CD4-positive, alpha-beta T cell (primary cell): Measurements from ENCODE around the gene URB1. TPM values are rescaled to one million over a fixed set of nuclear protein-coding genes. Genes with fewer than 3 reads are reported as not detected.

Experiments used
- ATAC-seq: fragments of 200-7000 bp; cut with Tn5 transposase; one replicate; pipeline ENCODE4 v1.10.0; 2022; ENCODE audit warnings: mild to moderate bottlenecking; ENCODE audit not compliant: poor library complexity
- CTCF ChIA-PET: fragments of 350-600 bp; sonication (Branson Sonifier 250); formaldehyde crosslinking; loops from one replicate; lab custom pipeline; 2021; ENCODE audit warnings: antibody characterized with exemption, inconsistent platforms; lab: Charles Lee
- POLR2A ChIA-PET: fragments of 350-600 bp; sonication (Branson Sonifier 250); formaldehyde crosslinking; loops from one replicate; lab custom pipeline; 2021; ENCODE audit warnings: antibody characterized with exemption, inconsistent platforms; lab: Charles Lee
- DNase-seq, 14 experiments: peaks; one replicate each; pipeline ENCODE4 v3.0.0-alpha.2; 2013 to 2020; ENCODE audit warnings: mixed read lengths in 2 of 14
- H3K27ac ChIP-seq, 2 donors: one replicate each; pipeline versions ENCODE4 v1.5.1 to v1.7.0; 2013; ENCODE audit warnings: low read length in 2 of 2, low read depth in 1 of 2, mild to moderate bottlenecking in 1 of 2
- H3K27me3 ChIP-seq, 2 experiments: 1 replicate in 1 of 2; 2 replicates in 1 of 2; pipeline versions ENCODE4 v1.6.1 to v1.7.0; 2013; ENCODE audit warnings: low read length in 2 of 2, control low read depth in 1 of 2, mild to moderate bottlenecking in 1 of 2, moderate library complexity in 1 of 2; ENCODE audit not compliant: insufficient read depth in 2 of 2, control insufficient read depth in 1 of 2
- H3K36me3 ChIP-seq: one replicate; pipeline ENCODE4 v1.6.1; 2013; ENCODE audit warnings: low read length, control low read depth; ENCODE audit not compliant: insufficient read depth
- H3K4me1 ChIP-seq: one replicate; pipeline ENCODE4 v1.6.1; 2013; ENCODE audit warnings: low read length, control low read depth; ENCODE audit not compliant: insufficient read depth
- H3K4me3 ChIP-seq: one replicate; pipeline ENCODE4 v1.5.1; 2013; ENCODE audit warnings: mild to moderate bottlenecking, low read length, moderate library complexity
- H3K9me3 ChIP-seq, 2 experiments: 1 replicate in 1 of 2; 2 replicates in 1 of 2; pipeline versions ENCODE4 v1.6.1 to v1.7.0; 2013; ENCODE audit warnings: low read length in 2 of 2, mild to moderate bottlenecking in 2 of 2, control low read depth in 1 of 2, moderate library complexity in 1 of 2; ENCODE audit not compliant: control insufficient read depth in 1 of 2, insufficient read depth in 1 of 2
- H3K27ac Mint-ChIP-seq: one replicate; pipeline ENCODE4 v1.8.0; 2020; ENCODE audit warnings: mixed read lengths
- H3K27me3 Mint-ChIP-seq: one replicate; pipeline ENCODE4 v1.8.0; 2021; ENCODE audit warnings: mixed read lengths
- H3K36me3 Mint-ChIP-seq: one replicate; pipeline ENCODE4 v1.8.0; 2021; ENCODE audit warnings: low read depth, mixed read lengths
- H3K4me1 Mint-ChIP-seq: one replicate; pipeline ENCODE4 v1.8.0; 2021; ENCODE audit warnings: low read depth, mixed read lengths
- H3K4me3 Mint-ChIP-seq: one replicate; pipeline ENCODE4 v1.8.0; 2020; ENCODE audit warnings: mild to moderate bottlenecking, mixed read lengths
- H3K9me3 Mint-ChIP-seq: one replicate; pipeline ENCODE4 v1.8.0; 2020; ENCODE audit warnings: mixed read lengths
- intact Hi-C, 2 experiments: fragments of 100-400 bp; cut with DNase I in 1 of 2; cut with micrococcal nuclease in 1 of 2; formaldehyde crosslinking; loops; one replicate each; pipeline versions ENCODE4 v1.15.1 to v1.9.0; 2023 to 2025; cut with DNase I, micrococcal nuclease
- total RNA-seq, 174 experiments: library from RNA in 2 of 174; stranded (reverse) in 2 of 174; gene quantifications; one replicate each; pipeline ENCODE4 v1.2.3 and lab custom pipeline; 2021 to 2026
- TF ChIP-seq, protein P1 (sequence below): fragments of 200-600 bp; IDR thresholded peaks from one replicate; pipeline ENCODE4 v1.8.0; 2022; ENCODE audit warnings: antibody characterized with exemption, mild to moderate bottlenecking

The URB1 gene
- total RNA-seq, 2 experiments from 2014 or later, result 5.4 to 5.7 TPM

DNA sequence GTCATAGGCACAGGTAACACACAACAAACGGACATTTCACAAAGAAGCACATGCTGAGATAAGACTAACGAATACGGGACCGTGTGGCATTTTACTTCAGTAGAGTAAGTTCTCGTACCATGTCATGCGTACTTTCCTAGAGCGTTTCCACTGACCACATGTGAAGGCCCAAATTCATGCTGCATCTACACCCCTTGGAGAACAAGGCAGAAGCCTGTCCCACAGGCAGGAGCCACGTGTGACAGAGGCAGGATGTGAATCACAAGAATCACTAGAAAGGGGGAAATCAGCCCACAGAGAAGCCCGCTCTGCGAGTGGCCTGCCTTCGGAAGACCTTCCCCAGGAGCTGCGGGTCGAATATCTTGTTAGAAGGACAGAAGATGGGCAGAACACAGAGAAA is 41.8 kb downstream of the URB1 start:
- Histone ChIP-seq H3K36me3 (peaks cover 98% of the 10 kb centered on the region), H3K4me3 (no peak overlapping the region), H3K9me3 (peaks cover 0 to 14% of the 10 kb centered on the region in 2 experiments), H3K4me1 (no peaks in the 10 kb centered on the region), H3K27ac (no peak overlapping the region), H3K27me3 (no peaks in the 10 kb centered on the region)
- CTCF ChIA-PET, result no interaction called here
- TF ChIP-seq, protein P1, sequence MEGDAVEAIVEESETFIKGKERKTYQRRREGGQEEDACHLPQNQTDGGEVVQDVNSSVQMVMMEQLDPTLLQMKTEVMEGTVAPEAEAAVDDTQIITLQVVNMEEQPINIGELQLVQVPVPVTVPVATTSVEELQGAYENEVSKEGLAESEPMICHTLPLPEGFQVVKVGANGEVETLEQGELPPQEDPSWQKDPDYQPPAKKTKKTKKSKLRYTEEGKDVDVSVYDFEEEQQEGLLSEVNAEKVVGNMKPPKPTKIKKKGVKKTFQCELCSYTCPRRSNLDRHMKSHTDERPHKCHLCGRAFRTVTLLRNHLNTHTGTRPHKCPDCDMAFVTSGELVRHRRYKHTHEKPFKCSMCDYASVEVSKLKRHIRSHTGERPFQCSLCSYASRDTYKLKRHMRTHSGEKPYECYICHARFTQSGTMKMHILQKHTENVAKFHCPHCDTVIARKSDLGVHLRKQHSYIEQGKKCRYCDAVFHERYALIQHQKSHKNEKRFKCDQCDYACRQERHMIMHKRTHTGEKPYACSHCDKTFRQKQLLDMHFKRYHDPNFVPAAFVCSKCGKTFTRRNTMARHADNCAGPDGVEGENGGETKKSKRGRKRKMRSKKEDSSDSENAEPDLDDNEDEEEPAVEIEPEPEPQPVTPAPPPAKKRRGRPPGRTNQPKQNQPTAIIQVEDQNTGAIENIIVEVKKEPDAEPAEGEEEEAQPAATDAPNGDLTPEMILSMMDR, result no peak
- DNase-seq, result no peak
- H3K4me3 Mint-ChIP-seq, result no peak overlapping the region
- H3K36me3 Mint-ChIP-seq, result peaks cover 97% of the 10 kb centered on the region
- no peaks in the 10 kb centered on the region for H3K9me3 Mint-ChIP-seq
- no peaks in the 10 kb centered on the region for H3K4me1 Mint-ChIP-seq
- no peak overlapping the region for H3K27ac Mint-ChIP-seq
- ATAC-seq, result no peak
- intact Hi-C loops, result no loop called here
- no peaks in the 10 kb centered on the region for H3K27me3 Mint-ChIP-seq
- POLR2A ChIA-PET, result no interaction called here

DNA sequence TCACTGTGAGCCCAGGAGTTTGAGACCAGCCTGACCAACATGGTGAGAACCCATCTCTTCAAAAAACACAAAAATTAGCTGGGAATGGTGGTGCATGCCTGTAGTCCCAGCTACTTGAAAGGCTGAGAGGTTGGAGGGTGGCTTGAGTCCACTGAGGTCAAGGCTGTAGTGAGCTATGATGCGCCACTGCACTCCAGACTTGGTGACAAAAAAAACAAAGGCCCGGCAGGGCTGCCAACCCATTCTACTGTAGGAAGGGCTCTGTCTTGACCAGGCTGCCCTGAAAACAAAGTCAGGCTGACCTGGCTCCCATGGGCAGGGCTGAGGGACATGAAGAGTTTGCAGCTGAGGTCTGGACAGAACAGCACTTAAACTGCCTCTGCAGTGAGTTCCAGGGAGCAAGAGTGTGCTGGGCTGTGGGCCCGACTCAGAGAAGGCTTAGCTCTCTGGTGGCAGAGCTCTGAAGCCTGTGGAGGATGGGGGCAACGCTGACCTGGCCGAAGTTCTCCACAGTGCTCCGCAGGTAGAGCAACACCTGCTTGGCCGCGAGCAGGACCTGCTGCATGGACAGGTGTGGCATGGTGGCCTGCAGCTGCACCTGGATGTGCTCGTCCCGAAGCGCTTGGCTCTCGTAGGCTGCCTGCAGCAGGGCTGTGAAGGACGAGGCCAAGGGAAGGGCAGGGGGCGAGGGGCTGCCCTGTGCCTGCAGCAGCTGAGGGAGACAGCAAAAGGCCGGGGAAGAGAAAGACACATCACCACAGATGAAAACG is 42.4 kb downstream of the URB1 start:
- no peak overlapping the region for H3K27ac Mint-ChIP-seq
- no peaks in the 10 kb centered on the region for H3K9me3 Mint-ChIP-seq
- peaks cover 98% of the 10 kb centered on the region for H3K36me3 ChIP-seq
- no peaks in the 10 kb centered on the region for H3K27me3 ChIP-seq
- DNase-seq, result no peak
- intact Hi-C loops, result no loop called here
- ATAC-seq, result no peak
- H3K4me1 Mint-ChIP-seq, result no peaks in the 10 kb centered on the region
- H3K27ac ChIP-seq, result no peak overlapping the region
- TF ChIP-seq, protein P1, result no peak
- H3K4me3 Mint-ChIP-seq, result no peak overlapping the region
- H3K27me3 Mint-ChIP-seq, result no peaks in the 10 kb centered on the region
- POLR2A ChIA-PET, result no interaction called here
- H3K4me1 ChIP-seq, result no peaks in the 10 kb centered on the region
- CTCF ChIA-PET, result no interaction called here
- H3K4me3 ChIP-seq, result no peak overlapping the region
- H3K9me3 ChIP-seq, result peaks cover 1 to 16% of the 10 kb centered on the region in 2 experiments
- peaks cover 97% of the 10 kb centered on the region for H3K36me3 Mint-ChIP-seq

DNA sequence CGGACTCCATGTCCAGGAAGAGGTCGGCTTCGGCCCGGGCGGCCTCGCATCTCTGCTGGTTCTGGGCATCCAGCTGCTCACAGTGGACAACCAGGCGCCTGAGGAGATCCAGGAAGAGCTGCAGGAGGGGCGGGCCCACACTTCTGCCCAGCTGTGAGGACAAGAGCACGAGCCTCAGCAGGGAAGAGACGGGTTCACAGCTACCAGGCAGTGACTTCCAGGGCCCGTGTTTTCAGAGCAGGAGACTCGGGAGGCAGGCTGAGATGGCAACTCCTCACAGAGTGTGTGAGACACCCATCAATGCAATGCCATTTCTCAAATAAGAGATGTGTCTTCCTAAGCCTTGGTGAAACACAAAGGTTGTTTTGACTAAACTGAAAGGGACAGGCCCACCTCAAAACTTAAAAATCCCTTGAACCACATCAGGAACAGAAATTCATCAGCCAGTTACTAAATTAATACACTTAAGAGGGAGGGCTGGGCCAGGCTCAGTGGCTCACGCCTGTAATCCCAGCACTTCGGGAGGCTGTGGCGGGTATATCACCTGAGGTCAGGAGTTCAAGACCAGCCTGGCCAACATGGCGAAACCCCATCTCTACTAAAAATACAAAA is 43.4 kb downstream of the URB1 start:
- Mint-ChIP-seq H3K27ac (no peak overlapping the region), H3K4me3 (no peak overlapping the region), H3K36me3 (peaks cover 97% of the 10 kb centered on the region), H3K4me1 (no peaks in the 10 kb centered on the region), H3K9me3 (peaks cover 2% of the 10 kb centered on the region), H3K27me3 (no peaks in the 10 kb centered on the region)
- no peak for ATAC-seq
- peaks cover 98% of the 10 kb centered on the region for H3K36me3 ChIP-seq
- intact Hi-C loops, result no loop called here
- TF ChIP-seq, protein P1, result no peak
- POLR2A ChIA-PET, result no interaction called here
- no peak overlapping the region for H3K27ac ChIP-seq
- peaks cover 11 to 21% of the 10 kb centered on the region in 2 experiments for H3K9me3 ChIP-seq
- H3K4me3 ChIP-seq, result no peak overlapping the region
- no peaks in the 10 kb centered on the region for H3K4me1 ChIP-seq
- H3K27me3 ChIP-seq, result no peaks in the 10 kb centered on the region
- DNase-seq, result no peak
- CTCF ChIA-PET, result no interaction called here
